NCI-H1417 treated with DMSO at 0.1 percent for 48 hours (cell line): ENCODE results near the gene SESN2.

ENCODE experiments used
- DNase-seq: peaks from one replicate; lab custom pipeline; 2025; lab: John Stamatoyannopoulos, UW

The SESN2 gene

DNA sequence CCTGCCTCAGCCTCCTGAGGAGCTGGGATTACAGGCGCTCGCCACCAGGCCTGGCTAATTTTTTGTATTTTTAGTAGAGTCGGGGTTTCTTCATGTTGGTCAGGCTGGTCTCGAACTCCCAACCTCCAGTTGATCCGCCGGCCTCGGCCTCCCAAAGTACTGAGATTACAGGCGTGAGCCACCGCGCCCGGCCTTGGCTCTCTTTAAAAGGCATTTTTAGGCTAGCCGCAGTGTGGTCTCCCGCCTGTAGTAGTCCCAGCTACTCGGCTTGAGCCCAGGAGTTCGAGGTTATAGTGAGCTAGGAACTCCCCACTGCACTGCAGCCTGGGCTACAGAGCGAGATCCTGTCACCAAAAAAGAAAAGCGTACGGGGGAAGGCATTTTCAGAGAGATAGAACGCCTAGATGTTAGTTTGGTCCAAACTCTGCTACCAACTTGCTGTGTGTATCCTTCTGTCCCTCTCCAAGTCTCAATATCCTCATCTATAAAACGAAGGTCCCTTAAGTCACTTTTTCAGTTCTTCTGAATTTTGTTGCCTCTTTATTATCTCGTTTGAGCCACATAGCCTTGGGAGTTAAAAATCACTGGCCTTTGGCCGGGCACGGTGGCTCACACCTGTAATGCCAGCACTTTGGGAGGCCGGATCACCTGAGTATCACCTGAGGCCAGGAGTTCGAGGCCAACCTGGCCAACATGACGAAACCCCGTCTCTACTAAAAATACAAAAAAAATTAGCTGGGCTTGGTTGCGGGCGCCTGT is 70.3 kb downstream of the SESN2 start:
- no peak for DNase-seq
